GM13977 (cell line): ENCODE measurements around the gene NRN1L.
"Not testable (repeated sequence)": the region's sequence is repeated elsewhere in the genome, so short reads cannot be mapped to it uniquely, and the experiment has no call there.

Source experiments
- DNase-seq: peaks from one replicate; pipeline ENCODE4 v3.0.0; 2012; ENCODE audit warnings: low spot score
- CTCF ChIP-seq: IDR thresholded peaks from 2 replicates; pipeline ENCODE4 v1.5.1; 2012; ENCODE audit warnings: mild to moderate bottlenecking, control low read depth; ENCODE audit not compliant: insufficient read depth; ENCODE audit errors: extremely low read depth, missing control alignments
- in situ Hi-C: fragments of 300-500 bp; cut with MboI; formaldehyde crosslinking; loops from one replicate; pipeline ENCODE4 v1.12.0; 2022; ENCODE audit warnings: low sequenced_read_pairs, low pct_unique_long_range_greater_than_20kb, mixed read lengths, inconsistent platforms; ENCODE audit not compliant: unreplicated experiment

The NRN1L gene

GRCh38 chr16:67901734-67902133 lies 17.0 kb downstream of the NRN1L start:
- in situ Hi-C loops, result loop anchor here (25.0 kb wide), 1 partner anchor 364 kb away; the partner anchor contains the start of gene RIPOR1
- no peak for TF ChIP-seq CTCF
- DNase-seq, result no peak

GRCh38 chr16:67902831-67903230 lies 18.1 kb downstream of the NRN1L start:
- in situ Hi-C loops, result loop anchor here (25.0 kb wide), 1 partner anchor 366 kb away; the partner anchor contains the start of gene RIPOR1
- no peak for DNase-seq
- TF ChIP-seq CTCF, result no peak

- TF ChIP-seq CTCF, result no peak
- DNase-seq, result no peak
- in situ Hi-C loops, result loop anchor here (25.0 kb wide), 1 partner anchor 370 kb away; the partner anchor contains the start of gene RIPOR1
Observed at GRCh38 chr16:67907397-67908180, 22.9 kb downstream of the NRN1L start.

- no peak for TF ChIP-seq CTCF
- in situ Hi-C loops, result loop anchor here (25.0 kb wide), 1 partner anchor 372 kb away; the partner anchor contains the start of gene RIPOR1
- no peak for DNase-seq
Observed at GRCh38 chr16:67909056-67909742, 24.5 kb downstream of the NRN1L start.

GRCh38 chr16:67910158-67910557 lies 25.5 kb downstream of the NRN1L start:
- in situ Hi-C loops, result loop anchor here (25.0 kb wide), 1 partner anchor 373 kb away; the partner anchor contains the start of gene RIPOR1
- no peak for TF ChIP-seq CTCF
- no peak for DNase-seq

- in situ Hi-C loops, result loop anchor here (25.0 kb wide), 1 partner anchor 378 kb away; the partner anchor contains the start of gene RIPOR1
- TF ChIP-seq CTCF, result no peak
- no peak for DNase-seq
Observed at GRCh38 chr16:67914758-67915495, 30.2 kb downstream of the NRN1L start.

- in situ Hi-C loops, result loop anchor here (25.0 kb wide), 1 partner anchor 378 kb away; the partner anchor contains the start of gene RIPOR1
Observed at GRCh38 chr16:67915496-67915769, 30.7 kb downstream of the NRN1L start.

More at GRCh38 chr16:67915496-67915769, 30.7 kb downstream of the NRN1L start:
- not testable (repeated sequence) for DNase-seq
